T-cell (primary cell): Measurements from ENCODE around the gene CLEC2B. TPM values are rescaled to one million over a fixed set of nuclear protein-coding genes. Genes with fewer than 3 reads are reported as not detected.
A peak's percentile ranks its signal among the peaks of the same experiment; 100 is the strongest.

Source experiments
- ATAC-seq, 4 experiments: fragments of 200-7000 bp in 3 of 4; fragments of 150-1000 bp in 1 of 4; cut with Tn5 transposase; replicated peaks in 1 of 4; 1 replicate in 3 of 4; 2 replicates in 1 of 4; pipeline ENCODE4 v1.10.0; 2021; ENCODE audit warnings: moderate library complexity in 3 of 4, mild to moderate bottlenecking in 2 of 4, moderate number of reproducible peaks in 1 of 4
- CTCF ChIA-PET, 2 donors: fragments of 300-600 bp; sonication (Branson Sonifier 250); formaldehyde crosslinking; loops; one replicate each; lab custom pipeline; 2022; ENCODE audit warnings: antibody characterized with exemption in 2 of 2; lab: Charles Lee
- POLR2A ChIA-PET, 2 donors: fragments of 300-600 bp; sonication (Branson Sonifier 250); formaldehyde crosslinking; loops; one replicate each; lab custom pipeline; 2022; ENCODE audit warnings: antibody characterized with exemption in 2 of 2; lab: Charles Lee
- DNase-seq, 35 experiments: peaks; one replicate each; pipeline versions ENCODE4 v3.0.0 to v3.0.0-alpha.2; 2013 to 2023
- H3K27ac ChIP-seq: one replicate; pipeline ENCODE4 v1.5.1; 2013; ENCODE audit warnings: low read length
- H3K27me3 ChIP-seq, 2 experiments: replicated peaks in 1 of 2; 1 replicate in 1 of 2; 2 replicates in 1 of 2; pipeline versions ENCODE4 v1.6.1 to v1.7.0; 2013; ENCODE audit warnings: low read length in 1 of 2, mixed read lengths in 1 of 2; ENCODE audit not compliant: control insufficient read depth in 2 of 2, insufficient read depth in 2 of 2; ENCODE audit errors: extremely low read depth in 1 of 2
- H3K36me3 ChIP-seq, 2 donors: 1 replicate in 1 of 2; 2 replicates in 1 of 2; pipeline versions ENCODE4 v1.6.1 to v1.7.0; 2013; ENCODE audit warnings: low read length in 1 of 2; ENCODE audit not compliant: control insufficient read depth in 2 of 2, insufficient read depth in 1 of 2; ENCODE audit errors: extremely low read depth in 1 of 2
- H3K4me1 ChIP-seq, 2 experiments: 1 replicate in 1 of 2; 2 replicates in 1 of 2; pipeline versions ENCODE4 v1.6.1 to v1.7.0; 2013; ENCODE audit warnings: low read length in 2 of 2, mixed read lengths in 1 of 2; ENCODE audit not compliant: insufficient read depth in 2 of 2, control insufficient read depth in 1 of 2; ENCODE audit errors: extremely low read depth in 1 of 2
- H3K4me3 ChIP-seq, 2 donors: 1 replicate in 1 of 2; 2 replicates in 1 of 2; pipeline versions ENCODE4 v1.5.1 to v1.7.0; 2013; ENCODE audit warnings: mild to moderate bottlenecking in 2 of 2, low read length in 1 of 2, moderate library complexity in 1 of 2; ENCODE audit not compliant: control insufficient read depth in 1 of 2; ENCODE audit errors: extremely low read depth in 1 of 2
- H3K9me3 ChIP-seq: 2 replicates; pipeline ENCODE4 v1.7.0; 2013
- H3K27ac Mint-ChIP-seq, 2 donors: one replicate each; pipeline ENCODE4 v1.8.0; 2020 to 2021; ENCODE audit warnings: mild to moderate bottlenecking in 2 of 2, mixed read lengths in 2 of 2
- H3K27me3 Mint-ChIP-seq, 2 donors: one replicate each; pipeline ENCODE4 v1.8.0; 2021 to 2022; ENCODE audit warnings: mixed read lengths in 2 of 2
- H3K36me3 Mint-ChIP-seq: one replicate; pipeline ENCODE4 v1.8.0; 2021; ENCODE audit warnings: mixed read lengths
- H3K4me1 Mint-ChIP-seq, 3 donors: one replicate each; pipeline ENCODE4 v1.8.0; 2020 to 2022; ENCODE audit warnings: mixed read lengths in 3 of 3, mild to moderate bottlenecking in 1 of 3
- H3K4me3 Mint-ChIP-seq, 3 donors: one replicate each; pipeline ENCODE4 v1.8.0; 2020 to 2022; ENCODE audit warnings: mild to moderate bottlenecking in 3 of 3, mixed read lengths in 3 of 3, moderate library complexity in 3 of 3
- H3K9me3 Mint-ChIP-seq, 3 donors: one replicate each; pipeline ENCODE4 v1.8.0; 2020 to 2022; ENCODE audit warnings: mixed read lengths in 3 of 3
- WGBS: methylation state at CpG from one replicate; pipeline ENCODE4 v1.1.5; 2013; ENCODE audit warnings: missing lambda C conversion rate; ENCODE audit not compliant: insufficient coverage; 5-methylcytosine and 5-hydroxymethylcytosine counted together
- total RNA-seq, 35 experiments: library from RNA in 6 of 35; stranded (reverse) in 6 of 35; fragments of 120-200 nt in 1 of 35; gene quantifications; one replicate each; pipeline versions ENCODE4 v1.2.1 to v1.2.4 and lab custom pipeline; 2013 to 2026

Gene CLEC2B
- total RNA-seq = 100 to 1,000 TPM in 1 of 5 donors, 10 to 100 TPM in 4; 60.0 to 101 (median 74.7) TPM
- total RNA-seq (2013) = 257 TPM
- total RNA-seq (lab: John Stamatoyannopoulos, UW) = 9.1 to 158 (median 105) reads per million in 29 experiments

- Histone ChIP-seq H3K4me3 (peak within 1 kb of the TSS; percentile 56 to 59), H3K4me1 (peaks cover 7 to 17% of the 10 kb centered on the region in 2 experiments), H3K9me3 (no peaks in the 10 kb centered on the region), H3K36me3 (no peaks in the 10 kb centered on the region), H3K27me3 (no peaks in the 10 kb centered on the region), H3K27ac (peak within 1 kb of the TSS; percentile 96)
- Mint-ChIP-seq H3K27me3 (no peaks in the 10 kb centered on the region), H3K4me1 (peaks cover 25 to 48% (median 30%) of the 10 kb centered on the region in 3 donors), H3K4me3 (peak within 1 kb of the TSS; percentile 89 to 96 (median 93)), H3K9me3 (no peaks in the 10 kb centered on the region), H3K27ac (peak within 1 kb of the TSS; percentile 99), H3K36me3 (peaks cover 10% of the 10 kb centered on the region)
- ATAC-seq (peak; percentile 71 to 72 (median 72)), DNase-seq (peak in 12 of 35 experiments; percentile 11 to 75 (median 20))
- ChIA-PET POLR2A (interaction anchor here (0.6 to 1.6 kb wide), 6 partner anchors 73 to 1933 kb away, joined by 3 to 4 read pairs (median 4); partner anchors contain the start of gene CD69 (in 1 of the 2)), CTCF (interaction anchor here in 1 of 2 donors (0.6 to 3.1 kb wide), 4 partner anchors 55 to 119 kb away, joined by 3 to 24 read pairs (median 7); no protein-coding TSS in a partner anchor)
- WGBS = no CpG with 5 or more reads among the region's 11 CpGs
Observed at GRCh38 chr12:9869307-9870161, at the start of gene CLEC2B. Gene CLEC2B (minus strand): TSS chr12:9869354.

GRCh38 chr12:9911708-9912107 lies 42.6 kb upstream of the CLEC2B start:
- peaks cover 10 to 24% (median 21%) of the 10 kb centered on the region in 3 donors for H3K9me3 Mint-ChIP-seq
- ATAC-seq (no peak), DNase-seq (no peak)
- H3K27ac ChIP-seq = no peak overlapping the region
- H3K27ac Mint-ChIP-seq = no peak overlapping the region
- no peaks in the 10 kb centered on the region for H3K36me3 ChIP-seq
- ChIA-PET CTCF (interaction anchor here in 1 of 2 donors (0.5 kb wide), 1 partner anchor 229 kb away, joined by 3 read pairs; no protein-coding TSS in a partner anchor), POLR2A (no interaction called here)
- peaks cover 26 to 32% (median 27%) of the 10 kb centered on the region in 3 donors for H3K4me1 Mint-ChIP-seq
- H3K4me3 Mint-ChIP-seq = no peak overlapping the region
- H3K27me3 Mint-ChIP-seq = no peaks in the 10 kb centered on the region
- H3K27me3 ChIP-seq = no peaks in the 10 kb centered on the region
- H3K9me3 ChIP-seq = peaks cover 4% of the 10 kb centered on the region
- no peak overlapping the region for H3K4me3 ChIP-seq
- peaks cover 0 to 9% of the 10 kb centered on the region in 2 experiments for H3K4me1 ChIP-seq
- peaks cover 4% of the 10 kb centered on the region for H3K36me3 Mint-ChIP-seq

- ChIA-PET CTCF (no interaction called here), POLR2A (interaction anchor here in 1 of 2 donors (0.5 kb wide), 1 partner anchor 14 kb away, joined by 11 read pairs; no protein-coding TSS in a partner anchor)
- Histone ChIP-seq H3K27ac (no peak overlapping the region), H3K9me3 (peaks cover 4% of the 10 kb centered on the region), H3K27me3 (no peaks in the 10 kb centered on the region), H3K36me3 (no peaks in the 10 kb centered on the region), H3K4me3 (no peak overlapping the region), H3K4me1 (peaks cover 7 to 17% of the 10 kb centered on the region in 2 experiments)
- ATAC-seq (no peak), DNase-seq (no peak)
- Mint-ChIP-seq H3K36me3 (peaks cover 4% of the 10 kb centered on the region), H3K27me3 (no peaks in the 10 kb centered on the region), H3K27ac (peak overlapping the region in 1 of 2 donors; percentile 74), H3K4me3 (no peak overlapping the region), H3K4me1 (peaks cover 34 to 40% (median 35%) of the 10 kb centered on the region in 3 donors), H3K9me3 (peaks cover 10 to 24% (median 21%) of the 10 kb centered on the region in 3 donors)
- 100% methylated on average over 3 of the region's 7 CpGs for WGBS
Observed at GRCh38 chr12:9910716-9911421, 41.7 kb upstream of the CLEC2B start.

- H3K27me3 ChIP-seq = no peaks in the 10 kb centered on the region
- peaks cover 38 to 46% (median 40%) of the 10 kb centered on the region in 3 donors for H3K4me1 Mint-ChIP-seq
- H3K36me3 ChIP-seq = no peaks in the 10 kb centered on the region
- ATAC-seq (no peak), DNase-seq (no peak)
- no peaks in the 10 kb centered on the region for H3K27me3 Mint-ChIP-seq
- H3K27ac Mint-ChIP-seq = peak overlapping the region in 1 of 2 donors; percentile 28
- H3K4me1 ChIP-seq = peaks cover 7 to 17% of the 10 kb centered on the region in 2 experiments
- H3K9me3 Mint-ChIP-seq = peaks cover 10 to 24% (median 21%) of the 10 kb centered on the region in 3 donors
- H3K4me3 ChIP-seq = no peak overlapping the region
- H3K4me3 Mint-ChIP-seq = no peak overlapping the region
- H3K27ac ChIP-seq = no peak overlapping the region
- ChIA-PET CTCF (interaction anchor here (0.6 to 1.1 kb wide), 4 partner anchors 12 to 293 kb away, joined by 3 to 5 read pairs (median 4); no protein-coding TSS in a partner anchor), POLR2A (interaction anchor here in 1 of 2 donors (0.6 kb wide), 1 partner anchor 262 kb away, joined by 3 read pairs; no protein-coding TSS in a partner anchor)
- H3K9me3 ChIP-seq = peaks cover 4% of the 10 kb centered on the region
- H3K36me3 Mint-ChIP-seq = peaks cover 4% of the 10 kb centered on the region
Observed at GRCh38 chr12:9909724-9910123, 40.6 kb upstream of the CLEC2B start.

GRCh38 chr12:9908350-9908749 lies 39.2 kb upstream of the CLEC2B start:
- peaks cover 7 to 17% of the 10 kb centered on the region in 2 experiments for H3K4me1 ChIP-seq
- Mint-ChIP-seq H3K27me3 (no peaks in the 10 kb centered on the region), H3K4me1 (peaks cover 38 to 46% (median 40%) of the 10 kb centered on the region in 3 donors), H3K4me3 (no peak overlapping the region), H3K36me3 (peaks cover 9% of the 10 kb centered on the region), H3K27ac (no peak overlapping the region), H3K9me3 (peaks cover 10 to 26% (median 21%) of the 10 kb centered on the region in 3 donors)
- no peak overlapping the region for H3K27ac ChIP-seq
- DNase-seq = no peak
- H3K27me3 ChIP-seq = no peaks in the 10 kb centered on the region
- POLR2A ChIA-PET = no interaction called here
- WGBS = no CpG with 5 or more reads among the region's 4 CpGs
- CTCF ChIA-PET = no interaction called here
- no peaks in the 10 kb centered on the region for H3K36me3 ChIP-seq
- H3K4me3 ChIP-seq = no peak overlapping the region
- H3K9me3 ChIP-seq = peaks cover 4% of the 10 kb centered on the region
- ATAC-seq = no peak

GRCh38 chr12:9907769-9908168 lies 38.6 kb upstream of the CLEC2B start:
- ChIA-PET POLR2A (no interaction called here), CTCF (interaction anchor here (0.5 to 1.4 kb wide), 3 partner anchors 41 to 280 kb away, joined by 3 to 6 read pairs (median 4); no protein-coding TSS in a partner anchor)
- peaks cover 37 to 44% (median 39%) of the 10 kb centered on the region in 3 donors for H3K4me1 Mint-ChIP-seq
- H3K27ac Mint-ChIP-seq = no peak overlapping the region
- 100% methylated on average over 4 of the region's 7 CpGs for WGBS
- ATAC-seq (no peak), DNase-seq (no peak)
- peaks cover 15% of the 10 kb centered on the region for H3K36me3 Mint-ChIP-seq
- peaks cover 2% of the 10 kb centered on the region for H3K9me3 ChIP-seq
- peaks cover 10 to 30% (median 24%) of the 10 kb centered on the region in 3 donors for H3K9me3 Mint-ChIP-seq
- H3K27ac ChIP-seq = no peak overlapping the region
- no peak overlapping the region for H3K4me3 Mint-ChIP-seq
- H3K4me1 ChIP-seq = peaks cover 7 to 17% of the 10 kb centered on the region in 2 experiments
- H3K36me3 ChIP-seq = peaks cover 0 to 2% of the 10 kb centered on the region in 2 donors
- H3K27me3 Mint-ChIP-seq = no peaks in the 10 kb centered on the region
- H3K27me3 ChIP-seq = no peaks in the 10 kb centered on the region
- H3K4me3 ChIP-seq = no peak overlapping the region
